IMR-90 (cell line): Measurements from ENCODE around the gene FOXD4L4. TPM values are rescaled to one million over a fixed set of nuclear protein-coding genes. Genes with fewer than 3 reads are reported as not detected.
"Not testable (repeated sequence)": the region's sequence is repeated elsewhere in the genome, so short reads cannot be mapped to it uniquely, and the experiment has no call there.

Experiments used
- ATAC-seq: fragments of 200-7000 bp; cut with Tn5 transposase; 2 replicates; pipeline ENCODE4 v1.9.1; 2020; ENCODE audit warnings: low read depth, mild to moderate bottlenecking, moderate library complexity
- Bru-seq: library from RNA; stranded (reverse); fragments of 400-500 nt; gene quantifications from one replicate; lab custom pipeline; 2021; lab: Mats Ljungman, UMichigan
- BruChase-seq, 2 experiments: library from RNA; stranded (reverse); fragments of 400-500 nt; gene quantifications; one replicate each; lab custom pipeline; 2021; lab: Mats Ljungman, UMichigan
- BruUV-seq: library from RNA; stranded (reverse); fragments of 400-500 nt; replicated peaks from 2 replicates; lab custom pipeline; 2021; lab: Mats Ljungman, UMichigan
- CTCF ChIA-PET: fragments of 300-600 bp; formaldehyde crosslinking; extraction: SDS; loops from one replicate; lab custom pipeline; 2021; ENCODE audit warnings: antibody characterized with exemption; lab: Yijun Ruan, JAX
- POLR2A ChIA-PET: fragments of 300-600 bp; sonication (Branson Sonifier 250); formaldehyde crosslinking; loops from one replicate; lab custom pipeline; 2022; ENCODE audit warnings: antibody characterized with exemption; ENCODE audit not compliant: unreplicated experiment; lab: Charles Lee
- DNase-seq: peaks from one replicate; pipeline ENCODE4 v3.0.0; 2013
- H2AFZ ChIP-seq: replicated peaks from 2 replicates; pipeline ENCODE3; 2013; ENCODE audit warnings: low read length, mild to moderate bottlenecking; ENCODE audit not compliant: poor library complexity
- H2AK5ac ChIP-seq: 2 replicates; pipeline ENCODE4 v1.6.1; 2013; ENCODE audit warnings: low read depth, low read length, inconsistent platforms
- H2AK9ac ChIP-seq: replicated peaks from 2 replicates; pipeline ENCODE3; 2013; ENCODE audit warnings: mild to moderate bottlenecking, low read depth, low read length, moderate library complexity; ENCODE audit not compliant: poor library complexity
- H2BK120ac ChIP-seq: 2 replicates; pipeline ENCODE4 v1.6.1; 2013; ENCODE audit warnings: low read depth, low read length, inconsistent platforms
- H2BK15ac ChIP-seq: 3 replicates; pipeline ENCODE4 v1.6.1; 2013; ENCODE audit warnings: low read depth, low read length, inconsistent platforms
- H2BK20ac ChIP-seq: 2 replicates; pipeline ENCODE4 v1.6.1; 2013; ENCODE audit warnings: low read depth, mild to moderate bottlenecking, inconsistent platforms, low read length, moderate library complexity
- H2BK5ac ChIP-seq: 2 replicates; pipeline ENCODE4 v1.6.1; 2013; ENCODE audit warnings: mild to moderate bottlenecking, low read depth, low read length, inconsistent platforms; ENCODE audit not compliant: poor library complexity, severe bottlenecking
- H3K14ac ChIP-seq: replicated peaks from 2 replicates; pipeline ENCODE4 v1.6.1; 2013; ENCODE audit warnings: low read depth, low read length, inconsistent platforms
- H3K18ac ChIP-seq: 2 replicates; pipeline ENCODE4 v1.6.1; 2013; ENCODE audit warnings: low read depth, low read length, control low read depth
- H3K23ac ChIP-seq: 2 replicates; pipeline ENCODE4 v1.6.1; 2013; ENCODE audit warnings: low read depth, low read length, inconsistent platforms
- H3K27ac ChIP-seq: 2 replicates; pipeline ENCODE4 v1.5.1; 2013; ENCODE audit warnings: mild to moderate bottlenecking, control low read depth, low read length; ENCODE audit not compliant: insufficient read depth
- H3K27me3 ChIP-seq: 2 replicates; pipeline ENCODE4 v1.6.1; 2013; ENCODE audit warnings: low read length; ENCODE audit not compliant: control insufficient read depth, insufficient read depth
- H3K36me3 ChIP-seq: 2 replicates; pipeline ENCODE4 v1.6.1; 2013; ENCODE audit warnings: low read length, mixed read lengths; ENCODE audit not compliant: control insufficient read depth, insufficient read depth
- H3K4ac ChIP-seq: 2 replicates; pipeline ENCODE4 v1.6.1; 2013; ENCODE audit warnings: low read depth, low read length, inconsistent platforms
- H3K4me1 ChIP-seq: 2 replicates; pipeline ENCODE4 v1.6.1; 2013; ENCODE audit warnings: low read length, mixed read lengths; ENCODE audit not compliant: control insufficient read depth, insufficient read depth
- H3K4me2 ChIP-seq: 2 replicates; pipeline ENCODE4 v1.6.1; 2013; ENCODE audit warnings: low read depth, mild to moderate bottlenecking, control low read depth, low read length, moderate library complexity
- H3K4me3 ChIP-seq: 2 replicates; pipeline ENCODE4 v1.5.1; 2013; ENCODE audit warnings: low read depth, mild to moderate bottlenecking, control low read depth, low read length, moderate library complexity; ENCODE audit not compliant: insufficient read depth
- H3K56ac ChIP-seq: 2 replicates; pipeline ENCODE4 v1.6.1; 2013; ENCODE audit warnings: low read length, inconsistent platforms; ENCODE audit not compliant: insufficient read depth; ENCODE audit errors: extremely low read depth
- H3K79me1 ChIP-seq, 2 experiments: 2 replicates each; pipeline ENCODE4 v1.6.1; 2013; ENCODE audit warnings: low read length in 2 of 2, inconsistent platforms in 1 of 2, low read depth in 1 of 2
- H3K9ac ChIP-seq: 2 replicates; pipeline ENCODE4 v1.6.1; 2013; ENCODE audit warnings: low read depth, low read length, control low read depth
- H3K9me1 ChIP-seq: 2 replicates; pipeline ENCODE4 v1.6.1; 2013; ENCODE audit warnings: low read length, inconsistent platforms; ENCODE audit not compliant: insufficient read depth
- H3K9me3 ChIP-seq: 2 replicates; pipeline ENCODE4 v1.6.1; 2013; ENCODE audit warnings: low read length; ENCODE audit not compliant: control insufficient read depth, insufficient read depth
- H4K20me1 ChIP-seq: 2 replicates; pipeline ENCODE4 v1.6.1; 2013; ENCODE audit warnings: low read length, inconsistent platforms; ENCODE audit not compliant: insufficient read depth
- H4K5ac ChIP-seq: 2 replicates; pipeline ENCODE4 v1.6.1; 2013; ENCODE audit warnings: mild to moderate bottlenecking, low read depth, low read length, control low read depth
- H4K8ac ChIP-seq, 2 experiments: 2 replicates each; pipeline ENCODE4 v1.6.1; 2013; ENCODE audit warnings: low read depth in 2 of 2, low read length in 2 of 2, control low read depth in 1 of 2, inconsistent platforms in 1 of 2
- H4K91ac ChIP-seq: 2 replicates; pipeline ENCODE4 v1.6.1; 2013; ENCODE audit warnings: low read depth, low read length, inconsistent platforms; ENCODE audit not compliant: insufficient read depth
- WGBS, 2 experiments: methylation state at CpG; one replicate each; pipeline versions ENCODE4 v1.1.5 to v1.1.7; 2013; ENCODE audit warnings: missing lambda C conversion rate in 2 of 2; ENCODE audit not compliant: insufficient read length in 1 of 2; ENCODE audit errors: extremely low coverage in 2 of 2; 5-methylcytosine and 5-hydroxymethylcytosine counted together
- dilution Hi-C: fragments of 300-500 bp; cut with HindIII; formaldehyde crosslinking; loops from one replicate; pipeline ENCODE4 v1.14.3; 2018; ENCODE audit warnings: low sequenced_read_pairs; ENCODE audit not compliant: unreplicated experiment
- in situ Hi-C: fragments of 300-500 bp; cut with MboI; formaldehyde crosslinking; loops from 3 replicates; pipeline ENCODE4 v1.14.3; 2019; ENCODE audit warnings: low sequenced_read_pairs, inconsistent platforms, mixed read lengths
- intact Hi-C: fragments of 100-400 bp; cut with micrococcal nuclease; formaldehyde crosslinking; loops from 2 replicates; pipeline ENCODE4 v1.10.0; 2022
- long read RNA-seq: library from polyadenylated mRNA; unstranded; transcript quantifications from one replicate; pipeline ENCODE4 v2.0.0, GENCODE V29; 2021; ENCODE audit not compliant: unreplicated experiment
- polyA plus RNA-seq, 3 experiments: library from polyadenylated mRNA; depleted of rRNA; stranded (reverse); fragments of >200 nt; gene quantifications; 2 replicates each; pipeline ENCODE4 v1.2.3, GENCODE V29; 2012; ENCODE audit warnings: low replicate concordance in 1 of 3
- total RNA-seq: library from RNA; depleted of rRNA; stranded (reverse); fragments of >200 nt; gene quantifications from 2 replicates; pipeline ENCODE4 v1.2.3, GENCODE V29; 2012; rRNA removed

Gene FOXD4L4
- under 0.01 TPM in 1 of 2 replicates, not detected in the other for total RNA-seq
- polyA plus RNA-seq (2012; rRNA removed): not detected in 2 replicates
- polyA plus RNA-seq (2012; cell fraction: cytosol; rRNA removed): not detected in 2 replicates
- 0.05 and 0.10 TPM in 2 replicates for polyA plus RNA-seq (2012; cell fraction: nucleus; rRNA removed; ENCODE audit: low replicate concordance)
- Bru-seq, nascent RNA: percentile 31 among the genes with signal in this experiment
- BruChase-seq, experiment 1, labeled RNA remaining after a 6-hour chase: percentile 17 among the genes with signal in this experiment
- percentile 16 among the genes with signal in this experiment for BruChase-seq, experiment 2, labeled RNA remaining after a 2-hour chase
- long read RNA-seq: 0 reads

DNA sequence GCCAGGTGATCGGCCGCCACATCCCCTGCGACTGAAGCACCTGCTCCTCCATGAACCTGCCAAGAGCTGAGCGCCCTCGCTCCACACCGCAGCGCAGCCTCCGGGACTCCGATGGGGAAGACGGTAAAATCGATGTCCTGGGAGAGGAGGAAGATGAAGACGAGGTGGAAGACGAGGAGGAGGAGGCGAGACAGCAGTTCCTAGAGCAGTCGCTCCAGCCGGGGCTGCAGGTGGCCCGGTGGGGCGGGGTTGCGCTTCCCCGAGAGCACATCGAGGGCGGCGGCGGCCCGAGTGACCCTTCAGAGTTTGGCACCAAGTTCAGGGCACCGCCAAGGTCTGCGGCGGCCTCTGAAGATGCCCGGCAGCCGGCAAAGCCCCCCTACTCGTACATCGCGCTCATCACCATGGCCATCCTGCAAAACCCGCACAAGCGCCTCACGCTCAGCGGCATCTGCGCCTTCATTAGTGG lies at the start of gene FOXD4L4:
Gene FOXD4L4 (plus strand): TSS at position 51 of the 469 bp plus-strand sequence. CDS start 0 bp downstream, at position 51.
- H2BK20ac ChIP-seq, in situ Hi-C loops, POLR2A ChIA-PET, H2AK9ac ChIP-seq, H3K27ac ChIP-seq, H2AFZ ChIP-seq, CTCF ChIA-PET, H4K91ac ChIP-seq, DNase-seq, dilution Hi-C loops, H3K27me3 ChIP-seq, H3K9me1 ChIP-seq, H3K14ac ChIP-seq, H3K36me3 ChIP-seq, H3K4me1 ChIP-seq, H2BK120ac ChIP-seq, H4K8ac ChIP-seq, intact Hi-C loops, H2AK5ac ChIP-seq, BruUV-seq, ATAC-seq, H3K9me3 ChIP-seq, H3K4ac ChIP-seq, H4K20me1 ChIP-seq, H2BK5ac ChIP-seq, H3K23ac ChIP-seq, H2BK15ac ChIP-seq, H3K56ac ChIP-seq, H3K9ac ChIP-seq, H3K4me2 ChIP-seq, H3K18ac ChIP-seq, H3K79me1 ChIP-seq, H4K5ac ChIP-seq, H3K4me3 ChIP-seq: not testable (repeated sequence)
- WGBS, 2 experiments: no CpG with 5 or more reads among the region's 38 CpGs

GRCh38 chr9:65703550-65703949 lies 33.4 kb upstream of the FOXD4L4 start:
- BruUV-seq, DNase-seq, CTCF ChIA-PET: not testable (repeated sequence)

More at GRCh38 chr9:65703550-65703949, 33.4 kb upstream of the FOXD4L4 start:
- H3K4me2 ChIP-seq, H2BK5ac ChIP-seq, H2AFZ ChIP-seq, H3K9ac ChIP-seq, in situ Hi-C loops, H3K4me1 ChIP-seq, POLR2A ChIA-PET, H3K27ac ChIP-seq, dilution Hi-C loops, H3K18ac ChIP-seq, H2BK15ac ChIP-seq, H4K8ac ChIP-seq, H3K4ac ChIP-seq, H4K5ac ChIP-seq, H3K79me1 ChIP-seq, H3K9me1 ChIP-seq, H2AK9ac ChIP-seq, H3K14ac ChIP-seq, H3K27me3 ChIP-seq, H3K23ac ChIP-seq, H2AK5ac ChIP-seq, H2BK20ac ChIP-seq, H3K9me3 ChIP-seq, H3K36me3 ChIP-seq, H3K56ac ChIP-seq, ATAC-seq, intact Hi-C loops, H4K20me1 ChIP-seq, H2BK120ac ChIP-seq, H3K4me3 ChIP-seq, H4K91ac ChIP-seq: not testable (repeated sequence)
- WGBS, 2 experiments: no CpG with 5 or more reads among the region's 2 CpGs
